IPS-18c (cell line): Measurements from ENCODE around the gene PROB1.
"Not testable (repeated sequence)": the region's sequence is repeated elsewhere in the genome, so short reads cannot be mapped to it uniquely, and the experiment has no call there.

ENCODE experiments used
- H3K4me3 ChIP-seq: 2 replicates; pipeline ENCODE4 v1.7.0; 2013; ENCODE audit warnings: low read depth, mild to moderate bottlenecking, low read length, moderate library complexity; ENCODE audit not compliant: insufficient read depth
- H3K9me3 ChIP-seq: one replicate; pipeline ENCODE4 v1.6.1; 2013; ENCODE audit warnings: mild to moderate bottlenecking, low read length, moderate library complexity; ENCODE audit not compliant: control insufficient read depth, insufficient read depth

The PROB1 gene

DNA sequence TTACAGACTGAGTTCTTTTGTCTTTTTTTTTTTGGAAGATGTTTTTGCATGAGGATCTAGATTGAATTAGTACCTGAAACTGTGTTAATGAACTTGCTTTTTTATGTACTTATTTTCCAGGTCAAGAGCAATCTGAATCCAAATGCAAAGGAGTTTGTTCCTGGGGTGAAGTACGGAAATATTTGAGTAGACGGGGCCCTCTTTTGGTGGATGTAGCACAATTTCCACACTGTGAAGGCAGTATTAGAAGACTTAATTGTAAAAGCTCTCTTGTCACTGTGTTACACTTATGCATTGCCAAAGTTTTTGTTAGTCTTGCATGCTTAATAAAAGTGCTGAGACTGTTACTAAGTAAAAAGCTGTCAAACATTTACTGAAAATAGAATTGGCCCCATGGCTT is 26.3 kb downstream of the PROB1 start:
- no peaks in the 10 kb centered on the region for H3K9me3 ChIP-seq

DNA sequence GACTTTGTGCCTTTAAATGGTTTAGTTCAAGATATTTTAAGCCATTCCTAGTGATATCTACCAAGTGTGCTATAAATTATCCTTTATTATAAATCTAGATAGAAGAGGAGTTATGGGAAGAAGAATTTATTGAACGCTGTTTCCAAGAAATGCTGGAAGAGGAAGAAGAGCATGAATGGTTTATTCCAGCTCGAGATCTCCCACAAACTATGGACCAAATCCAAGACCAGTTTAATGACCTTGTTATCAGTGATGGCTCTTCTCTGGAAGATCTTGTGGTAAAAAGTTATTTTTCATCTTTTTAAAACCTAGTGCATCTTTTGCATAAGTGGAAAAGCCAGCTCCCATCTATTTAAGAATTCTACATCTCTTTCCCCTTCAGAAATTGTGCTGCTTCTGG is 30.4 kb downstream of the PROB1 start:
- Histone ChIP-seq H3K4me3 (no peak overlapping the region), H3K9me3 (no peaks in the 10 kb centered on the region)

More for the DNA sequence above, 26.3 kb downstream of the PROB1 start:
- H3K4me3 ChIP-seq: no peak overlapping the region

DNA sequence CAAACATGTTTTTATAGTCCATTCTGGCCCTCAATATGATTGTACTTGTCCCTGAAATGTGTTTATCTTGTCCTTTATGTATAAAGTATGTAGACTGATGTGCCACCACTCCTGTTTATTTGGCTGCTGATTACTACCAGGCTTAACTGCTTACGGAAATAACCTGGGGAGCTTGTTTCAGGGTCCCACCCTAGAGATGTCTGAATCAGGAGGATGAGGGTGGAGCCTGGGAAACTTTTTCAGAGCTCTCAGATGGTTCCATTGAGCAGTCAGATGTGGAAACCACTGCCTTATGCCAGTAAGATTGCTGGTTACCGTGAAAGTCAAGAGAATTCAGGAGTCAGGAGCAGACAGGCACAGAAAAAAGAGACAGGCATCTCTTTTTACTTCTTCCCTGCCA is 31.0 kb downstream of the PROB1 start:
- no peaks in the 10 kb centered on the region for H3K9me3 ChIP-seq
- no peak overlapping the region for H3K4me3 ChIP-seq

DNA sequence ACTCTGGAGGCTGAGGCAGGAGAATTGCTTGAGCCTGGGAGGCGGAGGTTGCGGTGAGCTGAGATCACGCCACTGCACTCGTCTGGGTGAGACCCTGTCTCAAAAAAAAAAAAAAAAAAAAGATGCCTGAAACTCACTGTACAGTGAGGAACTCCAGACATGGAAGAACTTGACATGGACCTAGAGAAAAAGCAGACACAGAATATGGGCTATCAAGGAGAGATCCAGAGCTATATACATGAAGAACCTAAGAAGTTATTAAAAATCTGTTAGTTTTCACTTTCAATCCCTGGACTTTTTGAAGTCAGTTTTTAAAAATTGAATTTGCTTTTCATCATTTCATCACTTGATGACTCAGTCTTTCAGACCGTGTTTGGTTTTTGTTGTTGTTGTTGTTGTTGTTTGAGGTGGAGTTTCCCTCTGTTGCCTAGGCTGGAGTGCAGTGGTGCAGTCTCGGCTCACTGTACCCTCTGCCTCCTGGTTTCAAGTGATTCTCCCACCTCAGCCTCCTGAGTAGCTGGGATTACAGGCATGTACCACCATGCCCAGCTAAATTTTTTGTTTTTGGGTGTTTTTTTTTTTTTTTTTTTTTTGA is 33.0 kb downstream of the PROB1 start:
- H3K4me3 ChIP-seq: no peak overlapping the region
- no peaks in the 10 kb centered on the region for H3K9me3 ChIP-seq

DNA sequence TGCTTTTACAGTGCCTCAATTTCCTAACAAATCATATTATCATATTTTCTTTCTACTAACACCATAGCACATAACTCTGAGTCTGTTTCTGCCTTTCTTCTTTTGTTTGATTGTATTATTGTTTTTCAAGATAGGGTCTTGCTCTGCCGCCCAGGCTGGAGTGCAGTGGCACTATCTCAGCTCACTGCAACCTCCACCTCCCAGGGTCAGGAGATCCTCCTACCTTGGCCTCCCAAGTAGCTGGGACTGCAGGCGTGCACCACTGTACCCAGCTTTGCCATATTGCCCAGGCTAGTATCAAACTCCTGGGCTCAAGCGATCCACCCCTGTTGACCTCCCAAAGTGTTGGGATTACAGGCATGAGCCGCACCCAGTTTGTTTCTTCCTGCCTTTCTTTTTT is 34.5 kb downstream of the PROB1 start:
- H3K4me3 ChIP-seq: no peak overlapping the region
- H3K9me3 ChIP-seq: no peaks in the 10 kb centered on the region

DNA sequence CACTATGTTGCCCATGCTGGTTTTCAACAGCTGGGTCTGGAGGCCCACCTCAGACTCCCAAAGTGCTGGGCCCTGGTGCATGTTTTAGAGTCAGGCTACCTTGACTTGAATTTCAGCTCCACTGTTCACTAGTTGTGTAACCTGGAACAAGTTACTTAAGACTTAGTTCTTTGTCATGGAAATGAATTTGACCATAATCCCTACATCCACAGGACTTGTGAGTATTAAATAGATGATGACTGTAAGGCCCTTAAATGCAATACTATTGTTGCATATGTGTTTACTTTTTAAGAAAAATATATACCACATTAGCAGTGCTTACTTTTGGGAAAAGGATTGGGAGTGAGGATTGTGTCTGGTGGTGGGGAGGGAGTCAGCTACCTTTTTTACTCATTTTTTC is 36.8 kb downstream of the PROB1 start:
- no peak overlapping the region for H3K4me3 ChIP-seq
- H3K9me3 ChIP-seq: no peaks in the 10 kb centered on the region

DNA sequence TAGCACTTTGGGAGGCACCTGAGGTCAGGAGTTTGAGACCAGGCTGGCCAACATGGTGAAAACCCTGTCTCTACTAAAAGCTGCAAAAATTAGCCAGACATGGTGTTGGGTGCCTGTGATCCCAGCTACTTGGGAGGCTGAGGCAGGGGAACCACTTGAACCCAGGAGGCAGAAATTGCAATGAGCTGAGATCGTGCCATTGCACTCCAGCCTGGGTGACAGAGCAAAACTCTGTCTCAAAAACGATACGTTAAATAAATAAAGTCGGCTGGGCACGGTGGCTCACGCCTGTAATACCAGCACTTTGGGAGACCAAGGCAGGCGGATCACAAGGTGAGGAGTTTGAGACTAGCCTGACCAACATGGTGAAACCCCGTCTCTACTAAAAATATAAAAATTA is 39.0 kb downstream of the PROB1 start:
- H3K9me3 ChIP-seq, H3K4me3 ChIP-seq: not testable (repeated sequence)

DNA sequence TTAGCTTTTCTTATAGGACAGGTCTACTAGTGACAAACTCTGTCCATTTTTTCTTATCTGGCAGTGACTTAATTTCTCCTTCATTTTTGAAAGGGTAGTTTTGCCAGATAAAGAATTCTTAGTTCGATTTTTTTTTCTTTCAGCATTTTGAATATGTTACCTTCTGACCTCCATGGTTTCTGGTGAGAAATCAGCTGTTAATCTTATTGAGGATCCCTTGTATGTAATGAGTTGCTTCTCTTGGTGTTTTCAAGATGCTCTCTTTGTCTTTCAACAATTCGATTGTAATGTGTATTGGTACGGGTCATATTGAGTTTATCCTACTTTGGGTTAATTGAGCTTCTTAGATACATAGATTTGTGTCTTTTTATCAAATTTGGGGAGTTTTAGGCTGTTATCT is 40.7 kb downstream of the PROB1 start:
- Histone ChIP-seq H3K4me3 (no peak overlapping the region), H3K9me3 (no peaks in the 10 kb centered on the region)

DNA sequence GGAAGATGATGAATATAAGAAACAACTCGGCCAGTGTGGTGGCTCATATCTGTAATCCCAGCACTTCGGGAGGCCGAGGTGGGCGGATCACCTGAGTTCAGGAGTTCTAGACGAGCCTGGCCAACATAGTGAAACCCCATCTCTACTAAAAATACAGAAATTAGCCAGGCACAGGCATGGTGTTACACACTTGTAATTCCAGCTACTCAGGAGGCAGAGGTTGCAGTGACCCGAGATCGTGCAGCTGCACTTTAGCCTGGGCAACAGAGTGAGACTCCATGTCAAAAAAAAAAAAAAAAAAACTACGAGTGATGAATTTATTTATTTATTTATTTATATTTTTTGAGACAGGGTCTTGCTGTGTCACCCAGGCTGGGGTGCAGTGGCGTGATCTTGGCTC is 47.0 kb downstream of the PROB1 start:
- not testable (repeated sequence) for H3K9me3 ChIP-seq, H3K4me3 ChIP-seq

DNA sequence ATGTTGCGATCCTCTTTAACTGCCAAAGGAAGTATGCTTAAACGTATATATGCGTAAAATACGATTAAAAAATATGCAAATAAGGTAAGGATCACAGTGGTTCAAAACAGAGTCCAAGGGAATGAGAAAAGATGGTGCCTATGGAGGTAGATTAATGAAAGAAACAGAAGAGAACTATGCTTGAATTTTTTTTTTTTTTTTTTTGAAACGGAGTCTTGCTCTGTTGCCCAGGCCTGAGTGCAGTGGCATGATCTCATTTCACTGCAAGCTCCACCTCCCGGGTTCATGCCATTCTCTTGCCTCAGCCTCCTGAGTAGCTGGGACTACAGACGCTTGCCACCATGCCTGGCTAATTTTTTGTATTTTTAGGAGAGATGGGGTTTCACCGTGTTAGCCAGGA is 49.5 kb downstream of the PROB1 start:
- H3K9me3 ChIP-seq, H3K4me3 ChIP-seq: not testable (repeated sequence)

DNA sequence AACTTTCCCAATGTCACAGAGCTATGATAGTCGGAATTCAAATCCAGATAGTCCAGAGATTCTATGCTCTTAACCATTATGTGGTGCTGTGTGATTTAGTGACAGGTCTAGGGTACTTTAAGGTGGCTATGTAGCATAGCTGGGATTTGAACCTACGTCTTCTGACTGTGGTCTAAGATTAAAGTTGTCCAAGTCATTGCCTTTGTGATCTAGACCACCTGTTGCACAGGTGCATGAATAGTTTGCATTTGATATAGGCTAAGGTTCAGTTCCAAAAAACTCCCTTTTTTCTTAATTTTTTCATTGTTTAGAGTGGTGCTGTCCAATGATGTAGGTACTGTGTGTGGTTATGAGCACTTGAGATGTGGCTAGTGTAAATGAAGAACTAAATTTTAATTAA is 50.7 kb downstream of the PROB1 start:
- H3K4me3 ChIP-seq: no peak overlapping the region
- H3K9me3 ChIP-seq: no peaks in the 10 kb centered on the region

DNA sequence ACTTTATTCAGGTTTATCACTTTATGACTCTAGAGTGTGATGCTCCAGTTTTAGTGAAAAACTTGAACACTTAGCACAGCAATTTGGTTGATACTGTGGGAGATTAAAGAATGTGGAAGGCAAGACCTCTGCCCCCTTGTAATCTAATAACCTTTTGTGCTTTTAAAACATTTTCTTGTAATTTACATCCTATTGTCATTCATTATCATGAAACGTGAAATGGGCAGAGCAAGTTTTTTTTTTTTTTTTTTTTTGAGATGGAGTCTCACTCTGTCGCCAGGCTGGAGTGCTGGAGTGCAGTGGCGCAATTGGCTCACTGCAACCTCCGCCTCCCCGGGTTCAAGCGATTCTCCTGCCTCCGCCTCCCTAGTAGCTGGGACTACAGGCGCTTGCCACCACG is 51.4 kb downstream of the PROB1 start:
- Histone ChIP-seq H3K9me3 (no peaks in the 10 kb centered on the region), H3K4me3 (peak overlapping the region; percentile 100)

DNA sequence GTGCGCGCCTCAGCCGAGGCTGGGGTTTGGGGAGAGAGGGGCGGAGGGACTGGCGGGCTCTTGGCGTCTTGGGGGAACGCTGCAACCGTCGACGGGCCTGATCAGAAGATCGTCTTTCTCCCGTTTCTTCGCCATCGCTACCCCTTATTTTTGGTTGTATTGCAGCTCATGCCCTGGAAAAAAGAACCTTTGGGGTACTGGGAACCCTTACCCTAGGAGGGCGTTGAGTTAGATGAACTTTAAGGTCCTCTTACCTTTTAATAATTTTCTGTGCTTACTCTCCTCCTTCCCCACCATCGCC is 52.5 kb downstream of the PROB1 start:
- H3K9me3 ChIP-seq: no peaks in the 10 kb centered on the region

DNA sequence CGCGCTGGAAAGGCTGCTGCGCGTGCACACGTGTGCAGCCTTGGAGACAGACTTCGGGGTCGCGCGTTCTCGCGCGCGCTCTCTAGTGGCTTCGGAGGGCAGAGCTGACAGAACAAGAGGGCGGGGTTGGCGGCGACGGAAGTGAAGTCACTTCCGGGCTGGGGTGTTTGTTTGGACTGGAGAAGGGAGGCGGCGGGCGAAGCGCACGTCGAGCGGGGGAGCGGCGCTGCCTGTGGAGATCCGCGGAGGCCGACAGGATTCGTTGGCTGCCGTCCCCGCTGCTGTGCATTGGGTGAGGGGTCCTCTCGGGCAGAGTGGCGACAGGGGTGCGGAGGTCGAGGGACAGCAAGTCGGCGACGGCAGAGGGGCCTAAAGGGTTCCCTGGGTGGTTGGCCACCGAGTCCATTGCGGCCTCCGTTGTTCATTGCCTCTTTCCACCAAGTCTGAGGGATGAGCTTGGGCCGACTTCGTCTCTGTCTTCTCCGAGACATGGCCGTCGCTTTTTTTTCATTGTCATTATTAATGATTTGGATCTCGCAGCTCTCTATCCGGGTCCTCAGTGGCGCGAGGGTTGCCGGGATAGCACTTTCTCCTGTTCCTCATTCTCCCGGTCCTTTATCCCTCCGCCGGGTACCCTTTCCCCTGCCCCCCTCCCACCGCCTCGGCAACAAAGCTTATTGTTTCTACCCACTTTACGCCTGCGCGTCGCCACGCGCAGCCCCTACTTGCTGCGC is 53.0 kb downstream of the PROB1 start, which contains the start of gene PAIP2:
PAIP2 (plus strand) TSS at position 166 of the 734 bp plus-strand sequence. CDS start 21,931 bp downstream, outside the sequence.
- H3K9me3 ChIP-seq: no peaks in the 10 kb centered on the region
- H3K4me3 ChIP-seq: peak within 1 kb of the TSS; percentile 100

More for the DNA sequence above, 52.5 kb downstream of the PROB1 start:
- H3K4me3 ChIP-seq: peak overlapping the region; percentile 100

DNA sequence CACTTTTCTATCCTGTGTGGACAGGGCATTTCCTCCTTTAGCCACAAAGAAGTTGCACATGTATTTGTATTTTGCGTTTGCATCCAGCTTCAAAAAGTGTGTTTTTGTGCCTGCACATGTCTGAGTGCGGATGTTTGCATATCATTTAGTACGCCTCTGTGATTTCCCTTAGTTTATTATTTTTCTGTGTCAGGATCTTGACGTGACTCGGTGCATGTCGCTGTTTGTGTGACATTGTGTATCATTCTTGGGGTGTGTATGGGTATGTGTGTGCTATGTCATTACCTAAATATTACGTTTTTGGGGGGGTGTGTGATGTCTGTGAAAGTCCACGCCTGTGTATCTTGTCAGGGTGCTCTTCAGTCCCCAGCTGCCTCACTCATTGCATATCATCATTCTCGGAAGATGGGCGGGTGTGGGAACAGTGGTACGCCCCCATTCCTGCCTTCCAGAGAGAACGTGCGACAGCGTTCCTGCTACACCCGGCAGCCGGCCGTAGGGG is 53.7 kb downstream of the PROB1 start:
- no peaks in the 10 kb centered on the region for H3K9me3 ChIP-seq
- peak overlapping the region; percentile 100 for H3K4me3 ChIP-seq
